Kidney epithelial cell (primary cell): ENCODE measurements around the gene STAMBP. TPM values are rescaled to one million over a fixed set of nuclear protein-coding genes. Genes with fewer than 3 reads are reported as not detected.

Experiments used
- DNase-seq: peaks from one replicate; pipeline ENCODE4 v3.0.0-alpha.2; 2010; ENCODE audit warnings: low read depth
- H3K27me3 ChIP-seq: 2 replicates; pipeline ENCODE4 v1.6.0; 2011; ENCODE audit warnings: low read length; ENCODE audit not compliant: control insufficient read depth, insufficient read depth
- H3K36me3 ChIP-seq: 2 replicates; pipeline ENCODE4 v1.5.1; 2011; ENCODE audit warnings: low read length; ENCODE audit not compliant: control insufficient read depth, insufficient read depth
- H3K4me3 ChIP-seq: 2 replicates; pipeline ENCODE4 v1.5.1; 2011; ENCODE audit warnings: low read depth, mild to moderate bottlenecking, control low read depth, low read length
- CTCF ChIP-seq: IDR thresholded peaks from 2 replicates; pipeline ENCODE4 v1.5.1; 2011; ENCODE audit warnings: mild to moderate bottlenecking, moderate library complexity, low read length, control low read depth, inconsistent platforms; ENCODE audit not compliant: insufficient read depth, poor library complexity, severe bottlenecking
- total RNA-seq: library from RNA; depleted of rRNA; stranded (reverse); fragments of >200 nt; gene quantifications from 2 replicates; pipeline ENCODE4 v1.2.3, GENCODE V29; 2015

STAMBP gene
- total RNA-seq, 1 donor from 2014 or later = 42.5 TPM

DNA sequence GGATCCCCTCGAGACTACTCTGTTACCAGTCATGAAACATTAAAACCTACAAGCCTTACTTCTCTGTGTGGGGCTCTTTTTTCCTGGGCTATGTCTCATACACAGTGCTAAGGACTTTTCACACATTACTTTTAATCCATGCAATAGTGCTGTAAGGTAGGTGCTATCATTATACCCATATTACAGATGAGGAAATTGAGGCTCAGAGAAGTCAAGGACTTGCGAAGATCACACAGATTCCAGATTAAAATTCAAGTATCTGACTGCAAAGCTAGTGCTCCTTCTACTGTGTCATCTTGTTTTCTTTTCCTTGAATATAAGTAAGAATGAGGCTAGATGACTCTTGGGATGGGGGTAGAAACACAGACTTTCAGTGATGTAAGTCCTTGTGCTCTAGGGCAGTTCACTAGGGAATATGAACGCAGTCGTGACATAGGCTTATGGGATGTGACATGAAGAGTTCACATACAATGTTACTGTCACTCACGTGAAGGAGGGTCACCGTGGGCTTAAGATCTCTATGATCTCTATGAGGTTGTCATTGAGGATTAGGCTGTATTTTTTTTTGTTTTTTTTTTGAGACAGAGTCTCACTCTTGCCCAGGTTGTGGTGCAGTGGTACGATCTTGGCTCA is 91.0 kb downstream of the STAMBP start:
- no peak for TF ChIP-seq CTCF
- Histone ChIP-seq H3K27me3 (peaks cover 2% of the 10 kb centered on the region), H3K36me3 (no peaks in the 10 kb centered on the region), H3K4me3 (no peak overlapping the region)
- DNase-seq = no peak

- DNase-seq = no peak
- Histone ChIP-seq H3K36me3 (no peaks in the 10 kb centered on the region), H3K4me3 (no peak overlapping the region), H3K27me3 (peaks cover 2% of the 10 kb centered on the region)
- TF ChIP-seq CTCF = peak; percentile 37
Measured at GRCh38 chr2:73920577-73921545, 92.1 kb downstream of the STAMBP start.

DNA sequence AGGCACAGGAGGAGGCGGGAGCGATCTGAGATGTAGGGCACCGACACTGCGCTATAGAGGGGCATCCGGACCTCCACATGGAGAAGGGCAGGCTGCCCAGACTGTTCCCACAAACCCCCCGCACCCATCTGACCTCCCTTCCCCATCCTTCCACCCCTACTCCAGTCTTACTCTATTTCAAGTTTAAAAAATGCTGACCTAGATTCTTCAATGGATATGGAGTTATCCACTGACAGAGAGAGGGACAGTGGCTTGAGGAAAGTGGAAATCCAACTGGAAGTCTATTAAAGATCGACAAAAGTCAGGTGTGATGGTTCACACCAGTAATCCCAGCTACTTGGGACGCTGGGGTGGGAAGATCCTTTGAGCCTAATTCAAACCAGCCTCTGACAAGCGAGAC is 92.8 kb downstream of the STAMBP start:
- no peak for DNase-seq
- no peak overlapping the region for H3K4me3 ChIP-seq
- no peaks in the 10 kb centered on the region for H3K36me3 ChIP-seq
- no peak for TF ChIP-seq CTCF
- peaks cover 2% of the 10 kb centered on the region for H3K27me3 ChIP-seq

GRCh38 chr2:73922681-73923080 is 93.9 kb downstream of the STAMBP start:
- no peak overlapping the region for H3K4me3 ChIP-seq
- DNase-seq = no peak
- no peaks in the 10 kb centered on the region for H3K36me3 ChIP-seq
- peaks cover 2% of the 10 kb centered on the region for H3K27me3 ChIP-seq
- TF ChIP-seq CTCF = no peak

Other genes starting within 250 kb of the STAMBP start
- gene NAT8, start 186.5 kb upstream of the STAMBP start, total RNA-seq = not detected in 2 replicates
- gene TPRKB, start 91.6 kb upstream of the STAMBP start, total RNA-seq = 40.1 and 86.8 TPM in 2 replicates
- gene DUSP11, start 48.9 kb upstream of the STAMBP start, total RNA-seq = 29.8 and 30.2 TPM in 2 replicates
- not detected in 2 replicates for gene C2orf78, start 44.8 kb upstream of the STAMBP start, total RNA-seq
- gene ACTG2, start 64.0 kb downstream of the STAMBP start, total RNA-seq = 0.27 and 2.1 TPM in 2 replicates
- 66.8 and 71.3 TPM in 2 replicates for gene DGUOK, start 97.9 kb downstream of the STAMBP start, total RNA-seq
- 11.0 and 13.7 TPM in 2 replicates for gene TET3, start 155.9 kb downstream of the STAMBP start, total RNA-seq